OCI-LY3 (cell line): Measurements from ENCODE around the gene TIMP3.

ENCODE experiments used
- H2AFZ ChIP-seq: fragments of 200-600, 300-600 bp; shearing (Covaris generic); 2 replicates; pipeline ENCODE4 v1.6.0; 2014; ENCODE audit warnings: antibody characterized with exemption, low read depth, low read length
- H3K27ac ChIP-seq: fragments of 200-600, 300-600 bp; sonication (generic); 2 replicates; pipeline ENCODE4 v1.5.1; 2014; ENCODE audit warnings: mild to moderate bottlenecking, low read length, moderate library complexity, mixed read lengths
- H3K27me3 ChIP-seq: fragments of 200-600, 300-600 bp; sonication (generic); 2 replicates; pipeline ENCODE4 v1.6.1; 2014; ENCODE audit warnings: low read depth, low read length, mixed read lengths
- H3K36me3 ChIP-seq: fragments of 200-600, 300-600 bp; sonication (generic); replicated peaks from 2 replicates; pipeline ENCODE3; 2014; ENCODE audit warnings: low read depth, low read length, mixed read lengths
- H3K4me1 ChIP-seq: fragments of 300-600, 200-600 bp; sonication (generic); 2 replicates; pipeline ENCODE4 v1.6.1; 2014; ENCODE audit warnings: low read length, mixed read lengths
- H3K4me2 ChIP-seq: fragments of 200-600, 300-600 bp; sonication (generic); 2 replicates; pipeline ENCODE4 v1.6.1; 2014; ENCODE audit warnings: low read length, mixed read lengths
- H3K4me3 ChIP-seq: fragments of 300-600, 200-600 bp; sonication (generic); 2 replicates; pipeline ENCODE4 v1.5.1; 2014; ENCODE audit warnings: antibody characterized with exemption, mild to moderate bottlenecking, low read length, moderate library complexity
- H3K79me2 ChIP-seq: fragments of 300-600, 200-600 bp; shearing (Covaris generic); 2 replicates; pipeline ENCODE4 v1.6.1; 2014; ENCODE audit warnings: mild to moderate bottlenecking, low read length, mixed read lengths
- H3K9ac ChIP-seq: fragments of 300-600, 200-600 bp; shearing (Covaris generic); 2 replicates; pipeline ENCODE4 v1.6.0; 2014; ENCODE audit warnings: mild to moderate bottlenecking, low read length, moderate library complexity
- H3K9me3 ChIP-seq: fragments of 200-600, 300-600 bp; shearing (Covaris generic); 2 replicates; pipeline ENCODE4 v1.6.1; 2014; ENCODE audit warnings: low read length, mixed read lengths; ENCODE audit not compliant: insufficient read depth
- H4K20me1 ChIP-seq: fragments of 200-600, 300-600 bp; sonication (generic); 2 replicates; pipeline ENCODE4 v1.6.1; 2016; ENCODE audit warnings: low read length, mixed read lengths; ENCODE audit not compliant: insufficient read depth
- CTCF ChIP-seq: fragments of 200-600, 300-600 bp; sonication (generic); IDR thresholded peaks from 2 replicates; pipeline ENCODE4 v1.5.1; 2014; ENCODE audit warnings: antibody characterized with exemption, low read length, low read depth
- EZH2phosphoT487 ChIP-seq: fragments of 200-600 bp; shearing (Covaris generic); IDR thresholded peaks from 2 replicates; pipeline ENCODE4 v1.6.1; 2018; ENCODE audit warnings: antibody characterized with exemption, mixed run types, low read depth

The TIMP3 gene

GRCh38 chr22:32901925-32902324 is 100.4 kb downstream of the TIMP3 start:
- Histone ChIP-seq H2AFZ (no peak overlapping the region), H3K4me3 (no peak overlapping the region), H3K27ac (no peak overlapping the region), H3K79me2 (no peaks in the 10 kb centered on the region), H4K20me1 (no peaks in the 10 kb centered on the region), H3K4me1 (no peaks in the 10 kb centered on the region), H3K9me3 (no peaks in the 10 kb centered on the region), H3K27me3 (peaks cover 20% of the 10 kb centered on the region), H3K36me3 (no peaks in the 10 kb centered on the region), H3K4me2 (no peak overlapping the region), H3K9ac (no peak overlapping the region)
- TF ChIP-seq EZH2phosphoT487 = no peak
- TF ChIP-seq CTCF = no peak

DNA sequence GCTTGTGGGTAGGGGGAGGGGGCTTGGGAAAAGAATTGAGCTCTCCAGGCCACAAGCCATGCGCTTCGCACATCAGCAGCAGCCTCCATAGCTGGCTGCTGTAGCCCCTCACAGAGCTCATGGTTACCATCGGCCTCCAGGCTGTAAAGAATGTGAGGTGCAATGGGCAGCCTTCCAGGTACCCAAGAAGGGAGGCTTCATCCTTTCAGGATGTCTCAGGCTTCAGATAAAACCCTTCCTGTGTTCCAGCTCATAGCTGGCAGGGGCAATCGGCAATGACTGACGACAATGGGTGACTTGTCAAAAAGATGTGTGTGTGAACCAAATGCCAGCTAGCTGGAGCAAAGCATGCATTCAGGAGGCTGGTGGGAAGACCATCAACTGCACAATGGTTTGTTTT is 102.0 kb downstream of the TIMP3 start:
- Histone ChIP-seq H2AFZ (no peak overlapping the region), H3K27ac (no peak overlapping the region)

DNA sequence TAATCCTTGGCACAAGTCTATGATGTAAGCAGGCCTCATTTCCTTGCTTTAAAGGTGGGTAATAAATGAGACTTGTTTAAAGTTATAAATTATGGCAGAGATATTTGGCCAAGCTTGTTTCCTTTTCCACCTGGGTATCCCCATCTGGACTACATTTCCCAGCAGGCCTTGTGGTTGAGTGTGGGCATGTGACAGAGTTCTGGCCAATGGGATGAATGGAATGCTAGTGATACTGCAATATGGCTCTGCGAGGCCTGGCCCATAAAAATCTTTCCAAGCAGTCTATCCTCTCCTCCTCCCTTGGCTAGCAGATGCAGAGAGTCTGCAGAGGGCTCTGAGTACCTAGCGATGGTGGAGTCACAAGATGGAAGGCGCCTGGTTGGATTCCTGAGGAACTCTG is 102.5 kb downstream of the TIMP3 start:
- TF ChIP-seq CTCF (no peak), EZH2phosphoT487 (no peak)
- Histone ChIP-seq H3K27ac (no peak overlapping the region), H3K4me2 (no peak overlapping the region), H3K4me3 (no peak overlapping the region), H3K4me1 (no peaks in the 10 kb centered on the region), H3K79me2 (no peaks in the 10 kb centered on the region), H3K9me3 (no peaks in the 10 kb centered on the region), H3K36me3 (no peaks in the 10 kb centered on the region), H3K27me3 (peaks cover 20% of the 10 kb centered on the region), H3K9ac (no peak overlapping the region), H4K20me1 (no peaks in the 10 kb centered on the region), H2AFZ (no peak overlapping the region)

More for the DNA sequence above, 102.0 kb downstream of the TIMP3 start:
- no peak for TF ChIP-seq CTCF
- no peak for TF ChIP-seq EZH2phosphoT487
- no peaks in the 10 kb centered on the region for H3K4me1 ChIP-seq
- H3K4me2 ChIP-seq = no peak overlapping the region
- no peaks in the 10 kb centered on the region for H3K36me3 ChIP-seq
- H4K20me1 ChIP-seq = no peaks in the 10 kb centered on the region
- no peaks in the 10 kb centered on the region for H3K9me3 ChIP-seq
- H3K4me3 ChIP-seq = no peak overlapping the region
- H3K27me3 ChIP-seq = peaks cover 20% of the 10 kb centered on the region
- H3K79me2 ChIP-seq = no peaks in the 10 kb centered on the region
- no peak overlapping the region for H3K9ac ChIP-seq

- peaks cover 20% of the 10 kb centered on the region for H3K27me3 ChIP-seq
- H4K20me1 ChIP-seq = no peaks in the 10 kb centered on the region
- no peak overlapping the region for H3K9ac ChIP-seq
- H3K36me3 ChIP-seq = no peaks in the 10 kb centered on the region
- no peaks in the 10 kb centered on the region for H3K9me3 ChIP-seq
- H3K4me3 ChIP-seq = no peak overlapping the region
- H2AFZ ChIP-seq = no peak overlapping the region
- no peak overlapping the region for H3K4me2 ChIP-seq
- no peak for TF ChIP-seq CTCF
- TF ChIP-seq EZH2phosphoT487 = no peak
- H3K4me1 ChIP-seq = no peaks in the 10 kb centered on the region
- H3K79me2 ChIP-seq = no peaks in the 10 kb centered on the region
- H3K27ac ChIP-seq = no peak overlapping the region
Measured at GRCh38 chr22:32905400-32905799, 103.9 kb downstream of the TIMP3 start.
